ENCODE measurements around the gene ADAD2.

DNA sequence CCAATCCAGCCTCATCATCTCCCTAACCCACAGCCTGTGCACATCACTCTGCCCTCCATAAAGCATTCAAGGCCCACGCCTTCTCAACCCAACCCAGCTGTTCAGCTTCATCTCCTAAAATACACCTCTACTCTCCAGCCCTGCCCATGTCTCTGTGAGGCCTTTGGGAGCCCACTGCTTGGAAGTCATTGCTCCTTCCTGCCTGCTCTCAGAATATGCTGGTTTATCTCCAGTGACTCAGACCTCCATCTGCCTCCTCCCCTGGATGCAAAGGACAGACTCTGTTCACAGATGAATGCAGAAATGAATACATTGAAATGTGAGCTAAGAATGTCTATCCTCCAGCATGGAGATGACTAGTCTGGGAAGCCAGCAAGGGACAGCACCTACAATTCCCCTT lies 29.9 kb downstream of the ADAD2 start:
- TF ChIP-seq, protein P1, sequence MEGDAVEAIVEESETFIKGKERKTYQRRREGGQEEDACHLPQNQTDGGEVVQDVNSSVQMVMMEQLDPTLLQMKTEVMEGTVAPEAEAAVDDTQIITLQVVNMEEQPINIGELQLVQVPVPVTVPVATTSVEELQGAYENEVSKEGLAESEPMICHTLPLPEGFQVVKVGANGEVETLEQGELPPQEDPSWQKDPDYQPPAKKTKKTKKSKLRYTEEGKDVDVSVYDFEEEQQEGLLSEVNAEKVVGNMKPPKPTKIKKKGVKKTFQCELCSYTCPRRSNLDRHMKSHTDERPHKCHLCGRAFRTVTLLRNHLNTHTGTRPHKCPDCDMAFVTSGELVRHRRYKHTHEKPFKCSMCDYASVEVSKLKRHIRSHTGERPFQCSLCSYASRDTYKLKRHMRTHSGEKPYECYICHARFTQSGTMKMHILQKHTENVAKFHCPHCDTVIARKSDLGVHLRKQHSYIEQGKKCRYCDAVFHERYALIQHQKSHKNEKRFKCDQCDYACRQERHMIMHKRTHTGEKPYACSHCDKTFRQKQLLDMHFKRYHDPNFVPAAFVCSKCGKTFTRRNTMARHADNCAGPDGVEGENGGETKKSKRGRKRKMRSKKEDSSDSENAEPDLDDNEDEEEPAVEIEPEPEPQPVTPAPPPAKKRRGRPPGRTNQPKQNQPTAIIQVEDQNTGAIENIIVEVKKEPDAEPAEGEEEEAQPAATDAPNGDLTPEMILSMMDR (IDR thresholded peaks at IDR 0.05; ENCODE audit: low read length): no peak
- TF ChIP-seq EZH2phosphoT487 (IDR thresholded peaks at IDR 0.05; ENCODE audit: low read length) (no peak), EZH2 (optimal IDR thresholded peaks at IDR 0.05; ENCODE audit: low read depth, low read length) (no peak)

Data from MM.1S (cell line).